ENCODE data around the gene MAGI2.
A peak's percentile ranks its signal among the peaks of the same experiment; 100 is the strongest.

Gene MAGI2

GRCh38 chr7:77989981-77990566, 1463.4 kb downstream of the MAGI2 start:
- Histone ChIP-seq H3K23ac (ENCODE audit: low read length in 2 of 2) (no peak overlapping the region), H3K4me2 (ENCODE audit: low read length, poor library complexity, severe bottlenecking) (no peak overlapping the region), H3K9me3 (ENCODE audit: control insufficient read depth, low read length) (no peaks in the 10 kb centered on the region), H3K4me3 (ENCODE audit: insufficient read depth in 1 of 2, low read depth in 1 of 2, low read length in 2 of 2) (no peak overlapping the region), H4K8ac (ENCODE audit: low read length) (peak overlapping the region; percentile 4), H2BK120ac (ENCODE audit: low read depth, low read length) (no peak overlapping the region), H3K27me3 (ENCODE audit: control insufficient read depth in 1 of 2, insufficient read depth in 1 of 2, low read length in 2 of 2) (no peaks in the 10 kb centered on the region), H2BK5ac (ENCODE audit: low read depth, low read length, poor library complexity, severe bottlenecking) (no peak overlapping the region), H2AFZ (ENCODE audit: low read depth, low read length) (no peak overlapping the region), H4K91ac (ENCODE audit: low read length) (no peak overlapping the region), H3K18ac (ENCODE audit: low read depth in 1 of 2, low read length in 2 of 2) (no peak overlapping the region), H3K9ac (ENCODE audit: low read length) (no peak overlapping the region), H2BK12ac (ENCODE audit: low read length in 2 of 2) (no peak overlapping the region), H3K79me1 (replicated peaks; ENCODE audit: low read length, poor library complexity, severe bottlenecking) (no peaks in the 10 kb centered on the region), H3K36me3 (ENCODE audit: control insufficient read depth in 1 of 2, insufficient read depth in 2 of 2, low read depth in 1 of 2, low read length in 2 of 2) (peaks cover 0 to 3% of the 10 kb centered on the region in 2 experiments), H3K14ac (ENCODE audit: low read length in 2 of 2) (no peak overlapping the region), H2AK5ac (ENCODE audit: low read length, severe bottlenecking) (no peak overlapping the region), H3K27ac (ENCODE audit: low read length, poor library complexity, severe bottlenecking) (no peak overlapping the region), H3K4ac (ENCODE audit: low read depth in 1 of 2, low read length in 2 of 2) (no peak overlapping the region), H2BK15ac (ENCODE audit: low read depth, poor library complexity, severe bottlenecking) (no peak overlapping the region), H3K4me1 (ENCODE audit: control insufficient read depth, insufficient read depth, low read depth, low read length) (no peaks in the 10 kb centered on the region)
- DNase-seq = peak; percentile 19
- 78% methylated on average over 6 of the region's 6 CpGs for WGBS

GRCh38 chr7:77985974-77986339, 1467.5 kb downstream of the MAGI2 start:
- Histone ChIP-seq H3K27ac (ENCODE audit: low read length, poor library complexity, severe bottlenecking) (no peak overlapping the region), H4K91ac (ENCODE audit: low read length) (no peak overlapping the region), H3K18ac (ENCODE audit: low read depth in 1 of 2, low read length in 2 of 2) (no peak overlapping the region), H2BK15ac (ENCODE audit: low read depth, poor library complexity, severe bottlenecking) (no peak overlapping the region), H3K4ac (ENCODE audit: low read depth in 1 of 2, low read length in 2 of 2) (no peak overlapping the region), H3K9ac (ENCODE audit: low read length) (no peak overlapping the region), H3K14ac (ENCODE audit: low read length in 2 of 2) (no peak overlapping the region), H3K4me1 (ENCODE audit: control insufficient read depth, insufficient read depth, low read depth, low read length) (no peaks in the 10 kb centered on the region), H3K27me3 (ENCODE audit: control insufficient read depth in 1 of 2, insufficient read depth in 1 of 2, low read length in 2 of 2) (peaks cover 0 to 3% of the 10 kb centered on the region in 2 experiments), H2AK5ac (ENCODE audit: low read length, severe bottlenecking) (no peak overlapping the region), H3K9me3 (ENCODE audit: control insufficient read depth, low read length) (no peaks in the 10 kb centered on the region), H2BK120ac (ENCODE audit: low read depth, low read length) (no peak overlapping the region), H3K36me3 (ENCODE audit: control insufficient read depth in 1 of 2, insufficient read depth in 2 of 2, low read depth in 1 of 2, low read length in 2 of 2) (peaks cover 0 to 3% of the 10 kb centered on the region in 2 experiments), H2BK12ac (ENCODE audit: low read length in 2 of 2) (no peak overlapping the region), H3K4me2 (ENCODE audit: low read length, poor library complexity, severe bottlenecking) (no peak overlapping the region), H4K8ac (ENCODE audit: low read length) (no peak overlapping the region), H2AFZ (ENCODE audit: low read depth, low read length) (no peak overlapping the region), H3K23ac (ENCODE audit: low read length in 2 of 2) (no peak overlapping the region), H3K4me3 (ENCODE audit: insufficient read depth in 1 of 2, low read depth in 1 of 2, low read length in 2 of 2) (no peak overlapping the region), H3K79me1 (replicated peaks; ENCODE audit: low read length, poor library complexity, severe bottlenecking) (no peaks in the 10 kb centered on the region), H2BK5ac (ENCODE audit: low read depth, low read length, poor library complexity, severe bottlenecking) (no peak overlapping the region)
- no peak for DNase-seq
- 82% methylated on average over 3 of the region's 3 CpGs for WGBS

GRCh38 chr7:77985232-77985973, 1468.1 kb downstream of the MAGI2 start:
- Histone ChIP-seq H2BK5ac (ENCODE audit: low read depth, low read length, poor library complexity, severe bottlenecking) (no peak overlapping the region), H2AK5ac (ENCODE audit: low read length, severe bottlenecking) (no peak overlapping the region), H3K27ac (ENCODE audit: low read length, poor library complexity, severe bottlenecking) (no peak overlapping the region), H3K79me1 (replicated peaks; ENCODE audit: low read length, poor library complexity, severe bottlenecking) (no peaks in the 10 kb centered on the region), H3K27me3 (ENCODE audit: control insufficient read depth in 1 of 2, insufficient read depth in 1 of 2, low read length in 2 of 2) (peaks cover 0 to 3% of the 10 kb centered on the region in 2 experiments), H3K14ac (ENCODE audit: low read length in 2 of 2) (no peak overlapping the region), H3K4me3 (ENCODE audit: insufficient read depth in 1 of 2, low read depth in 1 of 2, low read length in 2 of 2) (no peak overlapping the region), H2BK12ac (ENCODE audit: low read length in 2 of 2) (no peak overlapping the region), H3K36me3 (ENCODE audit: control insufficient read depth in 1 of 2, insufficient read depth in 2 of 2, low read depth in 1 of 2, low read length in 2 of 2) (peaks cover 0 to 3% of the 10 kb centered on the region in 2 experiments), H4K91ac (ENCODE audit: low read length) (peak overlapping the region; percentile 50), H3K18ac (ENCODE audit: low read depth in 1 of 2, low read length in 2 of 2) (peak overlapping the region in 1 of 2 experiments; percentile 2), H3K4me2 (ENCODE audit: low read length, poor library complexity, severe bottlenecking) (no peak overlapping the region), H4K8ac (ENCODE audit: low read length) (no peak overlapping the region), H3K4me1 (ENCODE audit: control insufficient read depth, insufficient read depth, low read depth, low read length) (no peaks in the 10 kb centered on the region), H2BK15ac (ENCODE audit: low read depth, poor library complexity, severe bottlenecking) (no peak overlapping the region), H3K4ac (ENCODE audit: low read depth in 1 of 2, low read length in 2 of 2) (no peak overlapping the region), H3K9me3 (ENCODE audit: control insufficient read depth, low read length) (no peaks in the 10 kb centered on the region), H2AFZ (ENCODE audit: low read depth, low read length) (no peak overlapping the region), H3K23ac (ENCODE audit: low read length in 2 of 2) (no peak overlapping the region), H2BK120ac (ENCODE audit: low read depth, low read length) (no peak overlapping the region), H3K9ac (ENCODE audit: low read length) (no peak overlapping the region)
- DNase-seq = no peak
- 95% methylated on average over 12 of the region's 12 CpGs for WGBS

- no peak overlapping the region for H2BK12ac ChIP-seq (ENCODE audit: low read length in 2 of 2)
- no peak overlapping the region for H2BK15ac ChIP-seq (ENCODE audit: low read depth, poor library complexity, severe bottlenecking)
- 94% methylated on average over 4 of the region's 4 CpGs for WGBS
- no peaks in the 10 kb centered on the region for H3K4me1 ChIP-seq (ENCODE audit: control insufficient read depth, insufficient read depth, low read depth, low read length)
- H3K36me3 ChIP-seq (ENCODE audit: control insufficient read depth in 1 of 2, insufficient read depth in 2 of 2, low read depth in 1 of 2, low read length in 2 of 2) = peaks cover 0 to 3% of the 10 kb centered on the region in 2 experiments
- DNase-seq = no peak
- no peaks in the 10 kb centered on the region for H3K9me3 ChIP-seq (ENCODE audit: control insufficient read depth, low read length)
- no peak overlapping the region for H2BK5ac ChIP-seq (ENCODE audit: low read depth, low read length, poor library complexity, severe bottlenecking)
- H3K4ac ChIP-seq (ENCODE audit: low read depth in 1 of 2, low read length in 2 of 2) = no peak overlapping the region
- no peak overlapping the region for H3K27ac ChIP-seq (ENCODE audit: low read length, poor library complexity, severe bottlenecking)
- H3K23ac ChIP-seq (ENCODE audit: low read length in 2 of 2) = no peak overlapping the region
- H3K9ac ChIP-seq (ENCODE audit: low read length) = no peak overlapping the region
- no peak overlapping the region for H3K4me3 ChIP-seq (ENCODE audit: insufficient read depth in 1 of 2, low read depth in 1 of 2, low read length in 2 of 2)
- H4K91ac ChIP-seq (ENCODE audit: low read length) = no peak overlapping the region
- H2AK5ac ChIP-seq (ENCODE audit: low read length, severe bottlenecking) = no peak overlapping the region
- no peak overlapping the region for H3K18ac ChIP-seq (ENCODE audit: low read depth in 1 of 2, low read length in 2 of 2)
- no peak overlapping the region for H4K8ac ChIP-seq (ENCODE audit: low read length)
- no peak overlapping the region for H3K14ac ChIP-seq (ENCODE audit: low read length in 2 of 2)
- no peak overlapping the region for H3K4me2 ChIP-seq (ENCODE audit: low read length, poor library complexity, severe bottlenecking)
- no peak overlapping the region for H2BK120ac ChIP-seq (ENCODE audit: low read depth, low read length)
- no peaks in the 10 kb centered on the region for H3K79me1 ChIP-seq (replicated peaks; ENCODE audit: low read length, poor library complexity, severe bottlenecking)
- H3K27me3 ChIP-seq (ENCODE audit: control insufficient read depth in 1 of 2, insufficient read depth in 1 of 2, low read length in 2 of 2) = peaks cover 0 to 3% of the 10 kb centered on the region in 2 experiments
- no peak overlapping the region for H2AFZ ChIP-seq (ENCODE audit: low read depth, low read length)
Observed at GRCh38 chr7:77983973-77984372, 1469.5 kb downstream of the MAGI2 start.
